ENCODE measurements around the gene NRXN3.

Gene NRXN3

DNA sequence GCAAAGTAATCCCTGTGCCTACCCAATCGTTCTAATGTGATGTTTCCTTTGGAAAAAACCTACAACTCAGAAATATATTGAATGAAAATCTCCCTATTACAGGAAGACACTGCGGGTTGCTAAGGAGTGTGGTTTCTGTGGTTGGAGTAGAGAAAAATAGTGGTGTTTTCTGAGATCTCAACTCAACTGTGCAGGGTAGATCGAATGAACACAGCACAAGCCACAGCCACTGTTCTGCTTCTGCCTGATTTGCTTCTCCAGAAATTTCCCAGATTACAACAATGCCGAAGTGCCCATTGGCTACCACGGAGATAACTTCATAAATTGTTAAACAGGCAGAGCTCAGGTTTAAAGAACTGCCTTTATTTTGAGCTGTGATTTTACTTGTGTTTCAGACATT lies 1560.8 kb downstream of the NRXN3 start:
- no peak overlapping the region for H3K9ac ChIP-seq (ENCODE audit: low read length in 5 of 5)
- H3K4me1 ChIP-seq (ENCODE audit: control insufficient read depth in 5 of 5, insufficient read depth in 5 of 5, low read length in 5 of 5), result peaks cover 0 to 11% (median 0%) of the 10 kb centered on the region in 5 donors
- H3K4me3 ChIP-seq (ENCODE audit: low read depth in 1 of 5, low read length in 5 of 5), result no peak overlapping the region
- peaks cover 0 to 4% (median 2%) of the 10 kb centered on the region in 5 donors for H3K9me3 ChIP-seq (ENCODE audit: control insufficient read depth in 5 of 5, low read length in 5 of 5)
- H3K36me3 ChIP-seq (ENCODE audit: control insufficient read depth in 5 of 5, insufficient read depth in 5 of 5, low read length in 5 of 5), result no peaks in the 10 kb centered on the region
- no peaks in the 10 kb centered on the region for H3K27me3 ChIP-seq (ENCODE audit: control insufficient read depth in 5 of 5, insufficient read depth in 4 of 5, low read length in 5 of 5)
- H3K27ac ChIP-seq (ENCODE audit: low read depth, low read length), result no peak overlapping the region

DNA sequence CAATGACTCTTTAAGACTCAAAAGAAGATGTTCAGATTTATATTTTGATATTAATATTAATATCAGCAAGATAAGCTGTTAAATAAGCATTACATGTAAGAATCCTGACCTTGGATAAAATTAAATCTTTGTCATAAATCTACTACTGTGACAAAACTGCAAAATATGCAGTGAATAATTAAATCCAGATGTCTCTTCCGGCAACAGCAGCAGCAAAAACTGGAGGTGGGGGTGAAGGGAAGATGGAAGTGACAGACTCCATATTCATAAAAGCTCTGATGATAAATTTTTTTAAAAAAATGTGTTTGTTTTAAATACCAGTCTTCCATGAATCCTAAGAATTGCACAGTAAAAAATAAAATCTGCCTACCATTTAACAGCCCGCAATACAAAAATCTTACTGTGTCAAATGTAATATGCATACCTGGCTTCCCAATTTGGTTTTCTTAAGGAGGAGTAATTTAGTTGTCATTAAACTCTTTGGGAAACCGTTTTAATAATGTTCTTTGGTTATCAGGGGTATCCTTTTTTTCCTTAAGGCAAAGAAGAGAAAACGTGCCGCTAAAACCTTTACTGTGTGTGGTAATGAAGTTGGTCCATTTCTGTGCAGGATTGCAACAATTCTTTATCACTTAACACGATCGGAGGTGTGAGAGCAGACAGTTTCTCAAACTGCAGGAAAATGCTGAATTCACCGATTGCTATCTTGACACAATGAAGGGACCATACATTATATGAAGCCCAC lies 1562.9 kb downstream of the NRXN3 start:
- no peaks in the 10 kb centered on the region for H3K36me3 ChIP-seq (ENCODE audit: control insufficient read depth in 5 of 5, insufficient read depth in 5 of 5, low read length in 5 of 5)
- peaks cover 4 to 22% (median 11%) of the 10 kb centered on the region in 5 donors for H3K9me3 ChIP-seq (ENCODE audit: control insufficient read depth in 5 of 5, low read length in 5 of 5)
- no peaks in the 10 kb centered on the region for H3K27me3 ChIP-seq (ENCODE audit: control insufficient read depth in 5 of 5, insufficient read depth in 4 of 5, low read length in 5 of 5)
- H3K27ac ChIP-seq (ENCODE audit: low read depth, low read length), result no peak overlapping the region
- H3K4me1 ChIP-seq (ENCODE audit: control insufficient read depth in 5 of 5, insufficient read depth in 5 of 5, low read length in 5 of 5), result peaks cover 0 to 11% (median 0%) of the 10 kb centered on the region in 5 donors
- no peak overlapping the region for H3K9ac ChIP-seq (ENCODE audit: low read length in 5 of 5)
- H3K4me3 ChIP-seq (ENCODE audit: low read depth in 1 of 5, low read length in 5 of 5), result no peak overlapping the region

DNA sequence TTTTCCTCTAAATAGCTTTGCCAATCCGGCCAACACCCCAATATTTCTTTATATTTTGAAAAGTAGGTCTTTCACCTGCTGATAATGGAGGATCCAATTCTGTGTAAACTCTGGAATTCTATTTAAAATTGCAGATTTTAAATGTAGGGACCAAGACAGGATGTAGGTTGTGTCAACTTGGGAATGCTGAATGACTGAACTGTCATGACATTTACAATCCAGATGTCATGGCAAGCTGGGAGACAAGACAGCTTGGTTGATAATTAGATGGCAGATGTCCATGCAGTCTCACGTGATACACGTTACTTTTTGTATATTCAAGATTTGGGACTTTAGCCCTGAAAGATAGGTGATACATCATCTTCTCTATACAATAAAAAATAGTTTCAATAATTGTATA lies 1564.0 kb downstream of the NRXN3 start:
- Histone ChIP-seq H3K9ac (ENCODE audit: low read length in 5 of 5) (no peak overlapping the region), H3K27me3 (ENCODE audit: control insufficient read depth in 5 of 5, insufficient read depth in 4 of 5, low read length in 5 of 5) (no peaks in the 10 kb centered on the region), H3K27ac (ENCODE audit: low read depth, low read length) (no peak overlapping the region), H3K4me3 (ENCODE audit: low read depth in 1 of 5, low read length in 5 of 5) (no peak overlapping the region), H3K4me1 (ENCODE audit: control insufficient read depth in 5 of 5, insufficient read depth in 5 of 5, low read length in 5 of 5) (peaks cover 0 to 11% (median 0%) of the 10 kb centered on the region in 5 donors), H3K9me3 (ENCODE audit: control insufficient read depth in 5 of 5, low read length in 5 of 5) (peaks cover 4 to 22% (median 11%) of the 10 kb centered on the region in 5 donors), H3K36me3 (ENCODE audit: control insufficient read depth in 5 of 5, insufficient read depth in 5 of 5, low read length in 5 of 5) (no peaks in the 10 kb centered on the region)

DNA sequence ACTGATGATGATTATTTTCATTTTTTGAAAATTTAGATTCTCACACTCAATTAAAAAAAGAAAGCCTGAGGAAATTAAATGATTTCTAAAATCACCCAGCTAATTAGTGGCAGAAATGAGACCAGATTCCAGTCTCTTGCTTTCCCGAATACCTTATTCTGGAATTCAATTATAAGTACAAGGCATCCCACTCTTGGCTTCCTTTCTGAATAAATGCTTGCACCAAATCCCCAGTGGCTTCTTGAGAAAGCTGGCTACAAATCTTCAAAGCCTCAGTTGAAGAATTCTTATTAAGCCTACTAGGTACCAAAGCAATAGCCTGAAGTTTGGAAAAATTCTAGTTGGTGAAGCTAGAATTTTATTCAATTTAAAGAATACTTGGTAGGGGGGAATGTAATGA lies 1564.5 kb downstream of the NRXN3 start:
- Histone ChIP-seq H3K4me1 (ENCODE audit: control insufficient read depth in 5 of 5, insufficient read depth in 5 of 5, low read length in 5 of 5) (peaks cover 0 to 11% (median 0%) of the 10 kb centered on the region in 5 donors), H3K36me3 (ENCODE audit: control insufficient read depth in 5 of 5, insufficient read depth in 5 of 5, low read length in 5 of 5) (no peaks in the 10 kb centered on the region), H3K27ac (ENCODE audit: low read depth, low read length) (no peak overlapping the region), H3K27me3 (ENCODE audit: control insufficient read depth in 5 of 5, insufficient read depth in 4 of 5, low read length in 5 of 5) (no peaks in the 10 kb centered on the region), H3K9me3 (ENCODE audit: control insufficient read depth in 5 of 5, low read length in 5 of 5) (peaks cover 4 to 22% (median 11%) of the 10 kb centered on the region in 5 donors), H3K9ac (ENCODE audit: low read length in 5 of 5) (no peak overlapping the region), H3K4me3 (ENCODE audit: low read depth in 1 of 5, low read length in 5 of 5) (no peak overlapping the region)

DNA sequence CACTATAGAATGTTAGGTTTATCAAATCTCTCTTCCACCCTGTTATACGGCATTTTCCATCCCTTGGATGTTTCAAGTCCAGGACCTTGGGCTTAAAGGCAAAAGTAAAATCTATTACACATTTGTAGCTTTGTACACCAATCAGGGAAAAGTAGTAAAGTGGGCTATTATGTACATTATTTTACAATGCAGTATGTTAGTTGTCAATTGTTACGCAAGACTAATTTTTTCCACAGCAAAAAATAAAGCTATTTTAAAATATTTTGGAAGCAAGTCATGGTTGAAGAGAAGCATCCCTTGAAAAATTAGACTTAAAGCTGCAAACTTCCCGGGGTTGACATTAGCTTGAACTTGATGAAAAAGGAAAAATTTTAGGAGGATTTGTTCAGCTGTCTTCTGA lies 1564.9 kb downstream of the NRXN3 start:
- peaks cover 0 to 11% (median 0%) of the 10 kb centered on the region in 5 donors for H3K4me1 ChIP-seq (ENCODE audit: control insufficient read depth in 5 of 5, insufficient read depth in 5 of 5, low read length in 5 of 5)
- H3K9ac ChIP-seq (ENCODE audit: low read length in 5 of 5), result no peak overlapping the region
- H3K9me3 ChIP-seq (ENCODE audit: control insufficient read depth in 5 of 5, low read length in 5 of 5), result peaks cover 4 to 22% (median 11%) of the 10 kb centered on the region in 5 donors
- no peak overlapping the region for H3K4me3 ChIP-seq (ENCODE audit: low read depth in 1 of 5, low read length in 5 of 5)
- H3K27me3 ChIP-seq (ENCODE audit: control insufficient read depth in 5 of 5, insufficient read depth in 4 of 5, low read length in 5 of 5), result no peaks in the 10 kb centered on the region
- no peaks in the 10 kb centered on the region for H3K36me3 ChIP-seq (ENCODE audit: control insufficient read depth in 5 of 5, insufficient read depth in 5 of 5, low read length in 5 of 5)
- no peak overlapping the region for H3K27ac ChIP-seq (ENCODE audit: low read depth, low read length)

DNA sequence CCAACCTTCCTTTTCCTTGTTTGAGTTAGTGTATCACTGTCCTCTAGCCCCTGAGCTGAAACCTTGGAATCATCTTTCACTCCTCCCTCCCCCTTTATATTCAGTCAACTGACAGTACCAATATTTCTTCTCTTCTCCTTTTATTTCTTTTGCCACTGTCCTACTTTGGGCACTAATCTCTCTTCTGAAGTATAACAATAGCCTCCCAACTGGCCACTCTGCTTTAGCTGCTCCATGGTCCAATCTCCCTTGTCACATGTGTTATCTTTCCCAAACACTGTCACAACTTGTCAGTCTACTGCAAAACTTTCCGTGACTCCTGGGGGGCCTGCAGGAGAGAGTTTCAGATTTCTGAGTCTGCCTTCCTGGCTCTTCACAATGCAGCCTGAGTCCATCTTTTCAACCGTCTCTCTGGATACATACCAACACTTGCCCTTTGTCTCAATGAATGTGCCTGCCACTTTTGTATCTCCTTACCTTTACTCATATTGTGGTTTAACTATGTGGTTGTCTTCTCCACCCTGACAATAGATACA lies 1570.0 kb downstream of the NRXN3 start:
- Histone ChIP-seq H3K27me3 (ENCODE audit: control insufficient read depth in 5 of 5, insufficient read depth in 4 of 5, low read length in 5 of 5) (no peaks in the 10 kb centered on the region), H3K9me3 (ENCODE audit: control insufficient read depth in 5 of 5, low read length in 5 of 5) (peaks cover 4 to 22% (median 11%) of the 10 kb centered on the region in 5 donors), H3K27ac (ENCODE audit: low read depth, low read length) (no peak overlapping the region), H3K9ac (ENCODE audit: low read length in 5 of 5) (no peak overlapping the region), H3K4me1 (ENCODE audit: control insufficient read depth in 5 of 5, insufficient read depth in 5 of 5, low read length in 5 of 5) (peaks cover 0 to 2% (median 0%) of the 10 kb centered on the region in 5 donors), H3K4me3 (ENCODE audit: low read depth in 1 of 5, low read length in 5 of 5) (no peak overlapping the region), H3K36me3 (ENCODE audit: control insufficient read depth in 5 of 5, insufficient read depth in 5 of 5, low read length in 5 of 5) (no peaks in the 10 kb centered on the region)

DNA sequence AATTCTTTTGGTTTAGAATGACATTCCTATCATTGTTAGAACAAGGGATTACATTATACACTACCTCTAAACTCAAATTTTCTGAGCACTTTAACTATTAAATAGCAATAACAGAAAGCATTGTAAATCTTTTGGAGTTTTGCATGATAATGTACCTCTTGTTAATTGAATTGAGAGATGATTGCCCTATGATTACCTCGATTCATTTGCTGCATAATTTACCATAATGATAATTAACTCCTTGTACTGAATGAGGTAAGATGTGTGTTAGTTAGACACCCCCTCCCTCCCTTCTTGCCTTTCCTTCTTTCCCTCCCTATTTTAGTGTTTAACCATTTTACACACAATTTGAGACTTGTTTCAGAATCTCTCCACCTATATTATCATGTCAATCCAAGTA lies 1572.0 kb downstream of the NRXN3 start:
- Histone ChIP-seq H3K9me3 (ENCODE audit: control insufficient read depth in 5 of 5, low read length in 5 of 5) (peaks cover 0 to 9% (median 0%) of the 10 kb centered on the region in 5 donors), H3K36me3 (ENCODE audit: control insufficient read depth in 5 of 5, insufficient read depth in 5 of 5, low read length in 5 of 5) (no peaks in the 10 kb centered on the region), H3K4me1 (ENCODE audit: control insufficient read depth in 5 of 5, insufficient read depth in 5 of 5, low read length in 5 of 5) (no peaks in the 10 kb centered on the region), H3K27me3 (ENCODE audit: control insufficient read depth in 5 of 5, insufficient read depth in 4 of 5, low read length in 5 of 5) (no peaks in the 10 kb centered on the region), H3K4me3 (ENCODE audit: low read depth in 1 of 5, low read length in 5 of 5) (no peak overlapping the region), H3K9ac (ENCODE audit: low read length in 5 of 5) (no peak overlapping the region), H3K27ac (ENCODE audit: low read depth, low read length) (no peak overlapping the region)

DNA sequence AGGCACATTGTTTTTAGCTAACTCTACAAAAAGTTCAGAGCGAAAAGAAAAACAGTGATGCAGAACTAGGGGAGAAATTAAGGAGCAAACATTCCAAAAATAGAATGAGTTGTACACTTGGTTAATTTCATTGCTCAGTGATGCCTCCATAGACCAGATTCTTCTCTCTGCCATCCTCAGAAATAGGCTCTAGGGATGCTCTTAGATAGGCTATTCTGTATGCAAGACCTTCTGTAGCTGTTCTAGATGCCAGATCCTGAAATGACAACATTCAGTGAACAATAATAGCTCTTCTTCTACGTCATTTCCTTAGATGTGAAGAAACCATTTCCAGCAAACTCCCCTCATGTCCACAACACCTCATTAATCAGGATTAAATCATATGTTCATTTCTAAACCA lies 1574.9 kb downstream of the NRXN3 start:
- Histone ChIP-seq H3K36me3 (ENCODE audit: control insufficient read depth in 5 of 5, insufficient read depth in 5 of 5, low read length in 5 of 5) (no peaks in the 10 kb centered on the region), H3K9ac (ENCODE audit: low read length in 5 of 5) (no peak overlapping the region), H3K4me1 (ENCODE audit: control insufficient read depth in 5 of 5, insufficient read depth in 5 of 5, low read length in 5 of 5) (no peaks in the 10 kb centered on the region), H3K9me3 (ENCODE audit: control insufficient read depth in 5 of 5, low read length in 5 of 5) (no peaks in the 10 kb centered on the region), H3K27ac (ENCODE audit: low read depth, low read length) (no peak overlapping the region), H3K27me3 (ENCODE audit: control insufficient read depth in 5 of 5, insufficient read depth in 4 of 5, low read length in 5 of 5) (no peaks in the 10 kb centered on the region), H3K4me3 (ENCODE audit: low read depth in 1 of 5, low read length in 5 of 5) (no peak overlapping the region)

DNA sequence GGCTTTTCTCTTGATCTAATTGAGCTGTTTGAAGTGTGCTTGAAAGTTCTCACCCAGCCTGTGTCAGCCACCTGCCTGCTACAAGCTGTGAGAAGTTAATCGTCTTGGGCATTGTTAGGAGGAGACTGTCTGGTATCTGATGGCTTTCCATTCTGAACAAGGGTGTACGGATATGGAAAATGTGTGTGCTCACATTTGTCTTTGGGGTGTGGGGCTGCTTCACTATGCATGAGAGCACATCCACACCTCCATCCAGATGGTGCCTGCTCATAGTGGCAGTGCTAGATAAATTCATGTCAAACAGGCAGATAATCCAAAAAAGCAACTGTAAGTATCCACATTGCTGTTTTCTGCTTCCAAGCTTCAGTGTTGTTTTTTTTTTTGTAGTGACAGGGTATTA lies 1578.9 kb downstream of the NRXN3 start:
- no peaks in the 10 kb centered on the region for H3K4me1 ChIP-seq (ENCODE audit: control insufficient read depth in 5 of 5, insufficient read depth in 5 of 5, low read length in 5 of 5)
- no peak overlapping the region for H3K4me3 ChIP-seq (ENCODE audit: low read depth in 1 of 5, low read length in 5 of 5)
- H3K27ac ChIP-seq (ENCODE audit: low read depth, low read length), result no peak overlapping the region
- no peaks in the 10 kb centered on the region for H3K36me3 ChIP-seq (ENCODE audit: control insufficient read depth in 5 of 5, insufficient read depth in 5 of 5, low read length in 5 of 5)
- no peak overlapping the region for H3K9ac ChIP-seq (ENCODE audit: low read length in 5 of 5)
- no peaks in the 10 kb centered on the region for H3K27me3 ChIP-seq (ENCODE audit: control insufficient read depth in 5 of 5, insufficient read depth in 4 of 5, low read length in 5 of 5)
- H3K9me3 ChIP-seq (ENCODE audit: control insufficient read depth in 5 of 5, low read length in 5 of 5), result no peaks in the 10 kb centered on the region

DNA sequence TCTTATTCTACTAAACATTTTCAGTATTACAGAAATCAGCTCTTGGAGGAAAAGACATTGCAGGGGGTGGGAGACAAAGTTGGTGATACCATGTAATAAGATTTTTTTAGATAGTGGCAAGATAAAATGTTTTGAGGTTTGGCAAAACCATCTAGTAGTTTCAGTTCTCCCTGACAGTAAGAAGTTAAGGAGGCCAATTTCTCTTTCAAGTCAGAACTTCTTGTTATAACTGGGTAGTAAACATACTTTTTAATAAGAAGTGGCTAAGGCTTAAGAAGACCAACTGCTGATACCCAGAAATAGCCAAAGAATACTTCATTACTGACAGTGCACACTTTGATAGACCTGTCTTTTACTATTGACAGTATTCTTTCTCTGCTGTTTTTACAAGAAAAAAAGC lies 1588.8 kb downstream of the NRXN3 start:
- Histone ChIP-seq H3K27ac (ENCODE audit: low read depth, low read length) (no peak overlapping the region), H3K27me3 (ENCODE audit: control insufficient read depth in 5 of 5, insufficient read depth in 4 of 5, low read length in 5 of 5) (no peaks in the 10 kb centered on the region), H3K4me1 (ENCODE audit: control insufficient read depth in 5 of 5, insufficient read depth in 5 of 5, low read length in 5 of 5) (no peaks in the 10 kb centered on the region), H3K4me3 (ENCODE audit: low read depth in 1 of 5, low read length in 5 of 5) (no peak overlapping the region), H3K9me3 (ENCODE audit: control insufficient read depth in 5 of 5, low read length in 5 of 5) (no peaks in the 10 kb centered on the region), H3K36me3 (ENCODE audit: control insufficient read depth in 5 of 5, insufficient read depth in 5 of 5, low read length in 5 of 5) (no peaks in the 10 kb centered on the region), H3K9ac (ENCODE audit: low read length in 5 of 5) (no peak overlapping the region)
